HG03558 (cell line): Measurements from ENCODE around the gene PLXDC2.
"Not testable (repeated sequence)": the region's sequence is repeated elsewhere in the genome, so short reads cannot be mapped to it uniquely, and the experiment has no call there.

ENCODE experiments used
- ATAC-seq: cut with Tn5 transposase; IDR thresholded peaks from one replicate; pipeline ENCODE4 v1.9.1; 2021; ENCODE audit warnings: moderate number of reproducible peaks; ENCODE audit not compliant: unreplicated experiment; ENCODE audit errors: extremely low read depth

PLXDC2 gene

GRCh38 chr10:19816411-19817230 is at the start of gene PLXDC2:
Gene PLXDC2 (plus strand): TSS chr10:19816432.
- ATAC-seq = no peak

- ATAC-seq = no peak
These were observed 48.4 kb upstream of the PLXDC2 start for GRCh38 chr10:19767876-19768275.

- ATAC-seq = not testable (repeated sequence)
These were observed 46.4 kb upstream of the PLXDC2 start for GRCh38 chr10:19769826-19770225.

DNA sequence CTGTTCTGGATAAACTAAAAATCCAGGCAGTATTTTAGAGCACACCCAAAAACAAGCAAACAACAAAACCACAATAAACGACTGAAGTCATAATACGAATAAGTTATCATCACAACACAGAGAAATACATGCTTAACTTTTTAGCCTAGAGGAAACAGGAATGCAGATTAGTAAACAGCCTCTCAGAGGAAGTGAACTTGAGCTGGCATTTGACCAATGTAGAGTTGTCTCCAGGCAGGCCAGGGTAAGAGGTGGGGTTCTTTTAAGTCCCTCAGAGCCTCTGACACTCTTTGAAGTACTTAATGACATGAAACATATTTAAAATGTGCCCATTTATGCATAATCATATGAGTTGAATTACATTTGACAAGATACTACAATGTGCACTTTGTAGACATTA is 43.3 kb upstream of the PLXDC2 start:
- ATAC-seq = no peak

DNA sequence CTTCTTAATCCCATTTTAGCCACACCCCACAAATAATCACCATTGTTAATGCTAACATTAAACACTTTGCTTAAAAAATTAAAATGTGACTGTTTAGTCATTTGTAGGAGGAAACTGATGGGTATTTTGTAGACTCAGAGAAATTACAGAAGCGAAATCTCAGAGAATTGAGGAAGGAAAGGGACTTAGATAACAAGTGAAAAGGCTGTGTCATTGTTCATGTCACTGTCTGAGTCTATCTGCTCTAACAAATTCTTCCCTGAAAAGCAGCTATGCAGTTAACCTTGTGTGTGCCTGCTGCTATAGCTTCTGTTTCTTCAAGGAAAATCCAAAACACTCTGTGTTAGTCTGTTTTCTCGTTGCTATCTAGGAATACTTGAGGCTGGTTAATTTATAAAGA is 40.9 kb upstream of the PLXDC2 start:
- no peak for ATAC-seq

- ATAC-seq = no peak
These were observed 38.4 kb upstream of the PLXDC2 start for GRCh38 chr10:19777806-19778205.

GRCh38 chr10:19778996-19779395 is 37.2 kb upstream of the PLXDC2 start:
- ATAC-seq = no peak

DNA sequence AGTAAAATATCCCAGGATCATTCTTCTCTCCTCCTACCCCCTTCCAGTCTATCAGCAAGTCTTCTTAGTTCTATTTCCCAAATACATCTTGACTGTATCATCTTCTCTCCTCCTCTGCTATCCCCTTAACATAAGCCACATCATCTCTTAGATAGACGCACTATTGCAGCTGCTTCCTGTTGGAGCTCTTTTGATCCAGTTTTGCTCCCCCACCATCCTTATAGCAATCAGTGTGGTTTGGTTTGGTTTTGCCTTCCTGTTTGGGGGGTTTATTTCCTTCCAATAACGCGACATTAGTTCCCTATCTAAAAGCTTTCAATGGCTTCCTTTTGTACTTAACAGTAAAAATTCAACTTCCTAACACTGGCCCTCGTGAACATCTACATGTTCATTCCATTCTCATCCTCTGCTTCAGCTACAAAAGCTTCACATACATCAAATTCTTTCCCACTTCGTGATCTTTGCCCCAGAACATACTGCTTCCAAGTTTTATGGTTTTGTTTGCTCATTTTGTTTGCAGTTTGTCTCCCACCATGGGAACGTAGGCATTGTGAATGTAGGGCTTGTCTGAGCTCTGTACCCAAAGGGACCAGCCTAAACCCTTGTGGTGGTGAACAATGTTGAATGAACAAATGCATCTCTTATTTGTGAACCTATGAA is 33.7 kb upstream of the PLXDC2 start:
- ATAC-seq = no peak

DNA sequence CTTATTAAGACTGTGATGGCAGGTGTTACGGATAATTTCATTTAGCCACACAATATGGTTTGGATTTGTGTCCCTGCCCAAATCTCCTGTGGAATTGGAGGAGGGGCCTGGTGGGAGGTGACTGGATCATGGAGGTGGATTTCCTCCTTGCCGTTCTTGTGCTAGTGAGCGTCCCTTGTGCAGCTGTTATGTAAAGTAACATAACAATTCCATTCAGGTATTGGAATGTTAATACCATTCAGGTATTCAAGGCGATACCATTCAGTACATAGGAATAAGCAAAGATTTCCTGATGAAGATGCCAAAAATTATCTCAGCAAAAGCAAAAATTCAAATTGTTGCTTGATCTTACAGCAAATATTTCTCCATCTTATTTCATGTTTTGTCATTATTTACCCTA is 32.5 kb upstream of the PLXDC2 start:
- no peak for ATAC-seq

DNA sequence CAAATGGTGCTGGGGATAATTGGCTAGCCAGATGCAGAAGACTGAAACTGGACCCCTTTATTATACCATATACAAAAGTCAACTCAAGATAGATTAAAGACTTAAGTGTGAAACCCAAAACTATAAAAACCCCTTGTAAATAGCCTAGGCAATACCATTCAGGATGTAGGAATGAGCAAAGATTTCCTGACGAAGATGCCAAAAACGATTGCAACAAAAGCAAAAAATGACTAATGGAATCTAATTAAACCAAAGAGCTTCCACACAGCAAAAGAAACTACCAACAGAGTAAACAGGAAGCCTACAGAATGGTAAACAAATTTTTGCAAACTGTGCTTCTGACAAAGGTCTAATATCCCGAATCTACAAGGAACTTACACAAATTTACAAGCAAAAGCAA is 30.9 kb upstream of the PLXDC2 start:
- ATAC-seq = no peak

- no peak for ATAC-seq
These were observed 28.1 kb upstream of the PLXDC2 start for GRCh38 chr10:19788075-19788686.

GRCh38 chr10:19788902-19789301 is 27.3 kb upstream of the PLXDC2 start:
- no peak for ATAC-seq

DNA sequence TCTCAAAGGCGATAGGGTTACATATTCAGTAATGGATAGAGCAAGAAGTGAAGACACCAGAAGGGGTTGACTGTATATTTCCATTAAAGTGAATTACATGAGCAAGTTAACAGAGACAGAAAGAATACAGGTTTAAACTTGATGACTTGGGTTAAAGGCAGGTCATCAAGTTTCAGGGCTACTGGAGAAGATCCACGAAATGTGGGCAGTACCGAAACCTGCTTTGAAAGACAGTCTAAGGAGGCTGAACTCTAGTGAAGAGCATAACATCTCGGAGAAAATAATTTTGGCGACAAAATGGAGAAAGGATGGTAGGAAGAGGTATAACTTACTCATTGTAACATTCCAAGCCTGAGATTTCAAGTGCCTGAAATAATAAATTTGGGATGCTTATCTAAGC is 26.6 kb upstream of the PLXDC2 start:
- ATAC-seq = no peak

DNA sequence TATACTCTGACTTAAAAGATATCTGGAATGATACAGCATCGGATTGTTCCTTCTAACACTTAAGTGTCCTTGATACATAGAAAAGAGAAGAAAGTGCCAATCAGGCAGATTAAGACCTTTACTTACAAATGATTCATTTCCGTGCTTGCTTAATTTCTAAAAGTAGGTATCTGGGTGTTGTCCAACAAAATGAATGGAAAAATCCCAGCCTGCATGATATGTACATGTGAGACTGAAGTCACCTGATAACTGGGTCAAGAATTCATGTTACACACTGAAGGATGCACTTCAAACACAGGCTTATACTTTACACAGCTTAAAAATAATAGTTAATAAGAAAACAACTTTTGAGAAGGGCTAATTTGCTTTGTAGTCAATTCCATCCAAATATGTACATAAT is 25.2 kb upstream of the PLXDC2 start:
- ATAC-seq = no peak

GRCh38 chr10:19795684-19796083 is 20.5 kb upstream of the PLXDC2 start:
- ATAC-seq = no peak

DNA sequence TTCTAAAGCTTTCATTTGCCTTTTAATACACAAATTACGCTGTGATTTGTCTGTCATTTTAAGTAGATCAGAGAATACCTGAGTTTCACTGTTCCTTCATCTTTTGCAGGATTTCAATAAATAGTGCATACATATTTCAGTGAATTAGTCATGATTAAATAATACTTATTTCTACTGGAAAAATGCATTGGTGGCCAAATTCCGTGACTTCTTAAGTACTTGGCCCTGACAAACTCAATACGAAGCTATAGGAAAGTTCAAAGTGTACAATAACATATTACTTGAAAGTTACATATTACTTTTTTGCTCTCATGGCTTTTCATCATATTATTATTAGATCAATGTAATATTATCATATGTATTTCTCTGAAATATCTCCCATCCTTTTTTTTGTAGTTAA is 16.1 kb upstream of the PLXDC2 start:
- no peak for ATAC-seq

DNA sequence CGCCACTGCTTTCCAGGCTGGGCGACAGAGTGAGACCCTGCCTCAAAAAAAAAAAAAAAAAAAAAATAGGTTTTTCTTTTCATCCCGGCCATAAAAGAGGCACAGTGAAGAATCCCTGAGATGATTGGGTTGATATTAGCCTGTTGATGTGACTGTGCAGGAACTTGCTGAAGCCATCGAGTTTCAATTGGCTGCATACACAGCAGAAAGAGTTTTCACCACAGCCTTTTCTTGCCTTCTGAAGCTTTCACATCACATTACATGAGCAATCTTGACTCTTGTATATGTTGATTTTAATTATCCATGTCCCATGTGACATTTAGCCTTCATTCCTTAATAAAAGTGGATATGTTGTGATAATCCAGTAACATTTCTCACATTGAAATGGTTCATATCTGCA is 14.9 kb upstream of the PLXDC2 start:
- no peak for ATAC-seq

DNA sequence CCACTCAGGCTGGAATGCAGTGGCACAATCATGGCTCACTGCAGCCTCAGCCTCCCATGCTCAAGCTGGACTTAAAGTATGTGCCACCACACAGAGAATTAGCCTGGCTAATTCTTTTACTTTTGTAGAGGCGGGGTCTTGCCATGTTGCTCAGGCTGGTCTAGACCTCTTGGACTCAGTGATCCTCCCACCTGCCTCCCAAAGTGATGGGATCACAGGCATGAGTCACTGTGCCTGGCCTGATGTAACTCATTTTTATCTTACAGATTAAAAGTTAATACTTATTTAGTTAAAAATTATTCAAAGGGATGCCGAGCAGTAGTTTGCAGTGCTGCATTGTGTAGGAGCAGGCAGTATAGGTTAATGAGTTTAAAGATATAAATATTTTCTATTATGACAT is 12.6 kb upstream of the PLXDC2 start:
- no peak for ATAC-seq

- no peak for ATAC-seq
These were observed 6.8 kb upstream of the PLXDC2 start for GRCh38 chr10:19809481-19809880.

DNA sequence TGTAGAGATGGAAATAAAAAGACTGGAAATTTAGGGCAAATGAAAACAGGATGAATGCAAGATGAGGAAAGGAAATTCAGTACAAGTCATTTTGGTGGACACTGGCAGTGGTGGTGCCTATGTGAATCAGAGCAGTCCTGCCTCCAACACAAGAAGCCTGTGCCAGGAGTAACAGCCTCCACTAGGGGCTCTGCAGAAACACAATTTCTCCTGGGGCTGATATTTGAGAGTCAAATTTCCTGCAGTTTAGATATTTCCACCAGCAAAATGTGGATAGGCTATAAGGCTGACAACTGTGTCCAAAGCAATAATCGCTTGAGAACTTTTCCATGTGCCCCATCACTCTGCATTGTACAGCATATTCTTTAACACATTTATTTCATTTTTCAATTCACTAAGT is 4.7 kb upstream of the PLXDC2 start:
- no peak for ATAC-seq

GRCh38 chr10:19812976-19813375 is 3.3 kb upstream of the PLXDC2 start:
- no peak for ATAC-seq
